NCI-H2107 treated with DMSO at 0.1 percent for 48 hours (cell line): ENCODE data around the gene CCDC34.

ENCODE experiments used
- DNase-seq: peaks from one replicate; lab custom pipeline; 2025; ENCODE audit not compliant: unreplicated experiment; lab: John Stamatoyannopoulos, UW

CCDC34 gene

GRCh38 chr11:27362749-27363575 lies at the start of gene CCDC34:
TSS of gene CCDC34 (minus strand) at chr11:27363215. CDS start at chr11:27363194, 21 bp downstream.
- peak; percentile 66 for DNase-seq

- no peak for DNase-seq
These were observed 49.2 kb upstream of the CCDC34 start for GRCh38 chr11:27412192-27412691.

- no peak for DNase-seq
These were observed 48.3 kb upstream of the CCDC34 start for GRCh38 chr11:27411328-27411727.

- DNase-seq: no peak
These were observed 47.3 kb upstream of the CCDC34 start for GRCh38 chr11:27410272-27410671.

GRCh38 chr11:27409742-27410141 lies 46.7 kb upstream of the CCDC34 start:
- no peak for DNase-seq

- DNase-seq: no peak
These were observed 46.0 kb upstream of the CCDC34 start for GRCh38 chr11:27409049-27409448.

- no peak for DNase-seq
These were observed 45.3 kb upstream of the CCDC34 start for GRCh38 chr11:27408246-27408800.

GRCh38 chr11:27406498-27407354 lies 43.7 kb upstream of the CCDC34 start:
- DNase-seq: no peak

GRCh38 chr11:27405134-27405533 lies 42.1 kb upstream of the CCDC34 start:
- no peak for DNase-seq

GRCh38 chr11:27404427-27404826 lies 41.4 kb upstream of the CCDC34 start:
- no peak for DNase-seq

GRCh38 chr11:27403195-27403594 lies 40.2 kb upstream of the CCDC34 start:
- no peak for DNase-seq

- no peak for DNase-seq
These were observed 39.4 kb upstream of the CCDC34 start for GRCh38 chr11:27402450-27402849.

- DNase-seq: no peak
These were observed 38.9 kb upstream of the CCDC34 start for GRCh38 chr11:27401833-27402316.

- no peak for DNase-seq
These were observed 38.3 kb upstream of the CCDC34 start for GRCh38 chr11:27401280-27401832.

- DNase-seq: no peak
These were observed 35.4 kb upstream of the CCDC34 start for GRCh38 chr11:27398400-27398770.

- no peak for DNase-seq
These were observed 34.8 kb upstream of the CCDC34 start for GRCh38 chr11:27397624-27398399.

GRCh38 chr11:27396259-27396839 lies 33.3 kb upstream of the CCDC34 start:
- no peak for DNase-seq

GRCh38 chr11:27395556-27396258 lies 32.7 kb upstream of the CCDC34 start:
- no peak for DNase-seq

- no peak for DNase-seq
These were observed 31.8 kb upstream of the CCDC34 start for GRCh38 chr11:27394781-27395228.
